ENCODE measurements around the gene CADPS. TPM values are rescaled to one million over a fixed set of nuclear protein-coding genes. Genes with fewer than 3 reads are reported as not detected.

Gene CADPS
- total RNA-seq, 2 donors from 2014 or later: 11.7 to 20.8 TPM

GRCh38 chr3:62727981-62728380 is 147.2 kb downstream of the CADPS start:
- H3K27ac ChIP-seq (ENCODE audit: low read depth, low read length): no peak overlapping the region
- H3K4me1 Mint-ChIP-seq: peaks cover 24% of the 10 kb centered on the region
- no peaks in the 10 kb centered on the region for H3K9me3 Mint-ChIP-seq
- no peak overlapping the region for H3K9ac ChIP-seq (ENCODE audit: extremely low read depth, low read length, poor library complexity, severe bottlenecking)
- H3K27me3 ChIP-seq (ENCODE audit: control insufficient read depth, insufficient read depth, low read length, poor library complexity, severe bottlenecking): no peaks in the 10 kb centered on the region
- no peaks in the 10 kb centered on the region for H3K27me3 Mint-ChIP-seq (ENCODE audit: insufficient read depth)
- no peaks in the 10 kb centered on the region for H3K9me3 ChIP-seq (ENCODE audit: control insufficient read depth, low read length)
- WGBS, 2 experiments (ENCODE audit: insufficient coverage in 1 of 2, insufficient read length in 1 of 2): 82 to 88% methylated on average over 4 to 5 of the region's 5 CpGs
- H3K4me3 ChIP-seq (ENCODE audit: low read length): no peak overlapping the region
- no peak overlapping the region for H3K27ac Mint-ChIP-seq
- TF ChIP-seq, protein P1, sequence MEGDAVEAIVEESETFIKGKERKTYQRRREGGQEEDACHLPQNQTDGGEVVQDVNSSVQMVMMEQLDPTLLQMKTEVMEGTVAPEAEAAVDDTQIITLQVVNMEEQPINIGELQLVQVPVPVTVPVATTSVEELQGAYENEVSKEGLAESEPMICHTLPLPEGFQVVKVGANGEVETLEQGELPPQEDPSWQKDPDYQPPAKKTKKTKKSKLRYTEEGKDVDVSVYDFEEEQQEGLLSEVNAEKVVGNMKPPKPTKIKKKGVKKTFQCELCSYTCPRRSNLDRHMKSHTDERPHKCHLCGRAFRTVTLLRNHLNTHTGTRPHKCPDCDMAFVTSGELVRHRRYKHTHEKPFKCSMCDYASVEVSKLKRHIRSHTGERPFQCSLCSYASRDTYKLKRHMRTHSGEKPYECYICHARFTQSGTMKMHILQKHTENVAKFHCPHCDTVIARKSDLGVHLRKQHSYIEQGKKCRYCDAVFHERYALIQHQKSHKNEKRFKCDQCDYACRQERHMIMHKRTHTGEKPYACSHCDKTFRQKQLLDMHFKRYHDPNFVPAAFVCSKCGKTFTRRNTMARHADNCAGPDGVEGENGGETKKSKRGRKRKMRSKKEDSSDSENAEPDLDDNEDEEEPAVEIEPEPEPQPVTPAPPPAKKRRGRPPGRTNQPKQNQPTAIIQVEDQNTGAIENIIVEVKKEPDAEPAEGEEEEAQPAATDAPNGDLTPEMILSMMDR (conservative IDR thresholded peaks at IDR 0.05): no peak
- H3K4me1 ChIP-seq (ENCODE audit: control insufficient read depth, insufficient read depth, low read length): no peaks in the 10 kb centered on the region
- H3K4me3 Mint-ChIP-seq: no peak overlapping the region
- DNase-seq: no peak
- no peaks in the 10 kb centered on the region for H3K36me3 Mint-ChIP-seq (ENCODE audit: low read depth)
- no peaks in the 10 kb centered on the region for H3K36me3 ChIP-seq (ENCODE audit: control insufficient read depth, insufficient read depth, low read length)

DNA sequence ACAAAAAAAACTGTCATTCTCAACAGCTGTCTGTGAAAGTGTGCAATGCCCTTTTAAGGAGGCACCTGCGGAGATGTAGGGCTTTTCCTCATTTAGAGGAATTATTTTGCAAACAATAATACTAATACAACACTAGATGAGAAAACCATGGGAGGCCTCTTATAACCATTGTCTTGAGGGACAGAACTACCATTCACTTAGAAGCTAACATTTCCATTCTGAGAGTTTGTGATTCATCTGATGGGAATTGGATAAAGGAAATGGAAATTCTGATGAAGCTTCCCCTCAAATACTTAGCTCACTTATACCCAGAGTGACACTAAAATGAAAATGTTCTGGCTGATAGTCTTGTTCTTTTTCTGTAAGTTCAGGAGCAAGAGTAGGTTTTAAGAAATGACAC is 147.7 kb downstream of the CADPS start:
- H3K4me3 ChIP-seq (ENCODE audit: low read length): no peak overlapping the region
- no peaks in the 10 kb centered on the region for H3K27me3 ChIP-seq (ENCODE audit: control insufficient read depth, insufficient read depth, low read length, poor library complexity, severe bottlenecking)
- H3K36me3 ChIP-seq (ENCODE audit: control insufficient read depth, insufficient read depth, low read length): no peaks in the 10 kb centered on the region
- H3K9ac ChIP-seq (ENCODE audit: extremely low read depth, low read length, poor library complexity, severe bottlenecking): no peak overlapping the region
- no peaks in the 10 kb centered on the region for H3K4me1 ChIP-seq (ENCODE audit: control insufficient read depth, insufficient read depth, low read length)
- Mint-ChIP-seq H3K4me3 (no peak overlapping the region), H3K4me1 (peaks cover 24% of the 10 kb centered on the region), H3K9me3 (no peaks in the 10 kb centered on the region), H3K27ac (no peak overlapping the region), H3K36me3 (ENCODE audit: low read depth) (no peaks in the 10 kb centered on the region), H3K27me3 (ENCODE audit: insufficient read depth) (no peaks in the 10 kb centered on the region)
- H3K27ac ChIP-seq (ENCODE audit: low read depth, low read length): no peak overlapping the region
- 33% methylated on average over 1 of the region's 1 CpG; no CpG with 5 or more reads in 1 of the 2 experiments for WGBS, 2 experiments (ENCODE audit: insufficient coverage in 1 of 2, insufficient read length in 1 of 2)
- no peaks in the 10 kb centered on the region for H3K9me3 ChIP-seq (ENCODE audit: control insufficient read depth, low read length)
- no peak for DNase-seq
- TF ChIP-seq, protein P1 (conservative IDR thresholded peaks at IDR 0.05): no peak

DNA sequence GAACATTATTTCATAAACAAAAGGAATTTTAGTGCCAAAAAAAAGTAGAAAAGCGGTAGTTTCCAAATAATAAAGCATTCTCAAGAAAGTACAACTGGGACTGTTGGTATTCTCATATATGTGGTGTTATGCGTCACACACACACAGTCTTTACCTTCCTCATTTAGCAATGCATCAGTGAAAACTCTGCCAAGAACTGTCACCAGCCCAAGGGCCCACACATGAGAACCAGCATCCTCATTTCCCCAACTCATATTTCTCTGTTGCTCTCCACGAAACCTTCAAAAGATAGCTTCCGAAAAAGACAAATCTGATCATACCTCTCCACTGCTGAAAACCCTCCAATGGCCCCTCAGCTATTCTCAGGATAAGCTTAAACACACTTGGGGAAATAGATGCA is 150.7 kb downstream of the CADPS start:
- 87 to 100% methylated on average over 2 to 4 of the region's 4 CpGs for WGBS, 2 experiments (ENCODE audit: insufficient coverage in 1 of 2, insufficient read length in 1 of 2)
- no peak overlapping the region for H3K4me3 Mint-ChIP-seq
- DNase-seq: no peak

More for the DNA sequence above, 150.7 kb downstream of the CADPS start:
- Mint-ChIP-seq H3K36me3 (ENCODE audit: low read depth) (no peaks in the 10 kb centered on the region), H3K4me1 (peaks cover 24% of the 10 kb centered on the region), H3K9me3 (no peaks in the 10 kb centered on the region), H3K27me3 (ENCODE audit: insufficient read depth) (no peaks in the 10 kb centered on the region), H3K27ac (no peak overlapping the region)
- Histone ChIP-seq H3K4me1 (ENCODE audit: control insufficient read depth, insufficient read depth, low read length) (no peaks in the 10 kb centered on the region), H3K9me3 (ENCODE audit: control insufficient read depth, low read length) (no peaks in the 10 kb centered on the region), H3K4me3 (ENCODE audit: low read length) (no peak overlapping the region), H3K9ac (ENCODE audit: extremely low read depth, low read length, poor library complexity, severe bottlenecking) (no peak overlapping the region), H3K27me3 (ENCODE audit: control insufficient read depth, insufficient read depth, low read length, poor library complexity, severe bottlenecking) (no peaks in the 10 kb centered on the region), H3K36me3 (ENCODE audit: control insufficient read depth, insufficient read depth, low read length) (no peaks in the 10 kb centered on the region), H3K27ac (ENCODE audit: low read depth, low read length) (no peak overlapping the region)
- TF ChIP-seq, protein P1 (conservative IDR thresholded peaks at IDR 0.05): no peak

All from endodermal cell (in vitro differentiated cells).